Epithelial cell of esophagus (primary cell): ENCODE results near the gene M6PR.
"Not testable (repeated sequence)": the region's sequence is repeated elsewhere in the genome, so short reads cannot be mapped to it uniquely, and the experiment has no call there.

ENCODE experiments used
- DNase-seq: peaks from one replicate; pipeline ENCODE4 v3.0.0; 2010; ENCODE audit warnings: low read depth
- H3K4me3 ChIP-seq: 2 replicates; pipeline ENCODE4 v1.5.1; 2011; ENCODE audit warnings: mild to moderate bottlenecking, low read length, control low read depth
- TF ChIP-seq, protein P1 (sequence below): IDR thresholded peaks from 2 replicates; pipeline ENCODE4 v1.5.1; 2011; ENCODE audit warnings: low read depth, mild to moderate bottlenecking, low read length, control low read depth, inconsistent platforms; ENCODE audit not compliant: insufficient read depth; ENCODE audit errors: missing control alignments

Gene M6PR

GRCh38 chr12:8941691-8942478 is 7.6 kb downstream of the M6PR start:
- no peak for DNase-seq
- TF ChIP-seq, protein P1, sequence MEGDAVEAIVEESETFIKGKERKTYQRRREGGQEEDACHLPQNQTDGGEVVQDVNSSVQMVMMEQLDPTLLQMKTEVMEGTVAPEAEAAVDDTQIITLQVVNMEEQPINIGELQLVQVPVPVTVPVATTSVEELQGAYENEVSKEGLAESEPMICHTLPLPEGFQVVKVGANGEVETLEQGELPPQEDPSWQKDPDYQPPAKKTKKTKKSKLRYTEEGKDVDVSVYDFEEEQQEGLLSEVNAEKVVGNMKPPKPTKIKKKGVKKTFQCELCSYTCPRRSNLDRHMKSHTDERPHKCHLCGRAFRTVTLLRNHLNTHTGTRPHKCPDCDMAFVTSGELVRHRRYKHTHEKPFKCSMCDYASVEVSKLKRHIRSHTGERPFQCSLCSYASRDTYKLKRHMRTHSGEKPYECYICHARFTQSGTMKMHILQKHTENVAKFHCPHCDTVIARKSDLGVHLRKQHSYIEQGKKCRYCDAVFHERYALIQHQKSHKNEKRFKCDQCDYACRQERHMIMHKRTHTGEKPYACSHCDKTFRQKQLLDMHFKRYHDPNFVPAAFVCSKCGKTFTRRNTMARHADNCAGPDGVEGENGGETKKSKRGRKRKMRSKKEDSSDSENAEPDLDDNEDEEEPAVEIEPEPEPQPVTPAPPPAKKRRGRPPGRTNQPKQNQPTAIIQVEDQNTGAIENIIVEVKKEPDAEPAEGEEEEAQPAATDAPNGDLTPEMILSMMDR = no peak
- H3K4me3 ChIP-seq = no peak overlapping the region

GRCh38 chr12:8937842-8938442 is 11.5 kb downstream of the M6PR start:
- DNase-seq, H3K4me3 ChIP-seq: not testable (repeated sequence)

DNA sequence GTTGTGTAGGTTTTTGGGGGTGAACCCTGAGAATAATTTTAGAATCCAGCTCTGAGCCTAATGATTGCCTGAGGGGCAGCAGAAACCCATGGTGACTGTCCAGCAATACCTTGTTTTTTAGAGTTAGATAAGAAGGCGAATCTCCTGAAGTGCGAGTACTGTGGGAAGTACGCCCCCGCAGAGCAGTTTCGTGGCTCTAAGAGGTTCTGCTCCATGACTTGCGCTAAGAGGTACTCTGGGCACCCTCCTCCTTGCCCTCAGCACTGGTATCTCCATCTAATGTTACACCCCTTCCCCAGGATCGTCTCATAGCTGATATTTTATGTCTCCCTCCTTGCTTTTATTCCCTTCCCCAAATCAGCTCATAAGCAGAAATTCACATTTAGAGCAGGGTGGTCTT is 12.7 kb downstream of the M6PR start:
- DNase-seq = no peak
- TF ChIP-seq, protein P1 = no peak
- H3K4me3 ChIP-seq = no peak overlapping the region

- not testable (repeated sequence) for DNase-seq
Observed at GRCh38 chr12:8934080-8934479, 15.4 kb downstream of the M6PR start.

GRCh38 chr12:8932464-8932863 is 17.0 kb downstream of the M6PR start:
- not testable (repeated sequence) for H3K4me3 ChIP-seq, DNase-seq

More at GRCh38 chr12:8934080-8934479, 15.4 kb downstream of the M6PR start:
- not testable (repeated sequence) for H3K4me3 ChIP-seq

DNA sequence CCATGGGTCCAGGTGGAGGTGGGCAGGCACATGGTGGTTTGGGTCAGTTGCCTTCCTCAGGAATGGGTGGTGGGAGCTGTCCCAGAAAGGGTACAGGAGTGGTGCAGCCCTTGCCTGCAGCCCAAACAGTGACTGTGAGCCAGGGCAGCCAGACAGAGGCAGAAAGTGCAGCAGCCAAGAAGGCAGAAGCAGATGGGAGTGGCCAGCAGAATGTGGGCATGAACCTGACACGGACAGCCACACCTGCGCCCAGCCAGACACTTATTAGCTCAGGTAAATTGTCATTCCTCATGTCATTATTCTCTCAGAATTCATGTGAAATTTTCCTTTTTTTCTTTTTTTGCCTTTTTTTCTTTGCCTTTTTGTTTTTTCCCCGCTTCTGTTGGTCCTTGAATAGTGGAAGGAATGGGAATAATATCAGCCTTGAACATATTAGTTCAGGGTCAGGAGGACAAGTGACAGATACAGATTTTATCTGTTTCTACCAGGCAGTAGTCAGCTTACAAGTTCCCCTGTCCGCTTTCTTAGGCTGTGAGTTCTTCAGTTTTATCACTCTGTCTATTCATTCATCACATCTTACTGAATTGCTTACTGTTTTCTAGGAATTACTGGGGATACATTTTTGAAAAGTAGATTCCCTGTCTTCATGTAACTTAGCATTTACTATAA is 18.7 kb downstream of the M6PR start:
- DNase-seq, H3K4me3 ChIP-seq: not testable (repeated sequence)

GRCh38 chr12:8922544-8922943 is 26.9 kb downstream of the M6PR start:
- DNase-seq = no peak
- TF ChIP-seq, protein P1 = no peak

GRCh38 chr12:8919643-8920042 is 29.8 kb downstream of the M6PR start:
- H3K4me3 ChIP-seq, DNase-seq: not testable (repeated sequence)

More at GRCh38 chr12:8922544-8922943, 26.9 kb downstream of the M6PR start:
- H3K4me3 ChIP-seq = no peak overlapping the region

DNA sequence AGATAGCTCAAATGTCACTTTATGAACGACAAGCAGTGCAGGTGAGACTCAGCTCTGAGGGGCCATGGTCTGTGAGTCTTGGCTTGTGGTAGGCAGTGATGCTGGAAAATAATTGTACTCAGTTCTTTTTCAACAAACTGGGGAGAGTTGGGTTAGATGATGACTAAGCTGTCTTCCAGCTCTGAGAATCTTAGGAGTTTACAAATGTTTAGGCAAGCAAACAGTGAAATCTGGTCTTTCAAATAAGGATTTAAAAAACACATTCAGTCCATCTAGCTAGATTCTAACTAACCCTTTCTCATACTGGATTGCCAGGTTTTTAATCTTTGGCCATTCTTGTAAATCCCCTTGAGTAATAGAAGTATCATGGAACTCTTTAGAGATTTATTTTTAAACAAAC is 31.7 kb downstream of the M6PR start:
- no peak for DNase-seq
- TF ChIP-seq, protein P1 = no peak
- H3K4me3 ChIP-seq = no peak overlapping the region
